Activated naive CD4-positive, alpha-beta T cell treated with anti-CD3 and anti-CD28 coated beads, Interleukin-2, amount 10 ng/mL, durations not matched to agents 7 days and 5 days (primary cell): ENCODE results near the gene KIAA1328.

Experiments
- CTCF ChIA-PET: fragments of 350-600 bp; sonication (Branson Sonifier 250); formaldehyde crosslinking; loops from one replicate; lab custom pipeline; 2021; ENCODE audit warnings: antibody characterized with exemption; lab: Charles Lee
- DNase-seq: peaks from one replicate; pipeline ENCODE4 v3.0.0-alpha.2; 2020
- H3K27ac Mint-ChIP-seq: one replicate; pipeline ENCODE4 v1.8.0; 2021; ENCODE audit warnings: mild to moderate bottlenecking, moderate library complexity, mixed read lengths
- H3K27me3 Mint-ChIP-seq: one replicate; pipeline ENCODE4 v1.8.0; 2021; ENCODE audit warnings: mild to moderate bottlenecking, mixed read lengths
- H3K36me3 Mint-ChIP-seq: one replicate; pipeline ENCODE4 v1.8.0; 2021; ENCODE audit warnings: mixed read lengths
- H3K4me1 Mint-ChIP-seq: one replicate; pipeline ENCODE4 v1.8.0; 2021; ENCODE audit warnings: mixed read lengths
- H3K4me3 Mint-ChIP-seq: one replicate; pipeline ENCODE4 v1.8.0; 2021; ENCODE audit warnings: mild to moderate bottlenecking, moderate library complexity, mixed read lengths
- H3K9me3 Mint-ChIP-seq: one replicate; pipeline ENCODE4 v1.8.0; 2021; ENCODE audit warnings: mixed read lengths

KIAA1328 gene

GRCh38 chr18:36977121-36977520, 148.2 kb downstream of the KIAA1328 start:
- Mint-ChIP-seq H3K27me3 (no peaks in the 10 kb centered on the region), H3K4me3 (no peak overlapping the region), H3K4me1 (no peaks in the 10 kb centered on the region), H3K9me3 (peaks cover 2% of the 10 kb centered on the region), H3K27ac (no peak overlapping the region), H3K36me3 (no peaks in the 10 kb centered on the region)
- CTCF ChIA-PET = no interaction called here
- no peak for DNase-seq

GRCh38 chr18:36993068-36993467, 164.1 kb downstream of the KIAA1328 start:
- Mint-ChIP-seq H3K4me1 (peaks cover 2% of the 10 kb centered on the region), H3K27ac (no peak overlapping the region), H3K4me3 (no peak overlapping the region), H3K36me3 (peaks cover 5% of the 10 kb centered on the region), H3K9me3 (peaks cover 13% of the 10 kb centered on the region), H3K27me3 (no peaks in the 10 kb centered on the region)
- DNase-seq = no peak
- CTCF ChIA-PET = no interaction called here

- DNase-seq = no peak
- H3K9me3 Mint-ChIP-seq = peaks cover under 1% of the 10 kb centered on the region
- H3K27me3 Mint-ChIP-seq = no peaks in the 10 kb centered on the region
- no peak overlapping the region for H3K27ac Mint-ChIP-seq
- no peak overlapping the region for H3K4me3 Mint-ChIP-seq
- H3K36me3 Mint-ChIP-seq = no peaks in the 10 kb centered on the region
- H3K4me1 Mint-ChIP-seq = no peaks in the 10 kb centered on the region
- CTCF ChIA-PET = no interaction called here
These were observed 177.8 kb downstream of the KIAA1328 start for GRCh38 chr18:37006742-37007141.

- CTCF ChIA-PET = no interaction called here
- peaks cover 21% of the 10 kb centered on the region for H3K9me3 Mint-ChIP-seq
- no peaks in the 10 kb centered on the region for H3K27me3 Mint-ChIP-seq
- no peak for DNase-seq
- no peaks in the 10 kb centered on the region for H3K36me3 Mint-ChIP-seq
- no peak overlapping the region for H3K27ac Mint-ChIP-seq
- H3K4me3 Mint-ChIP-seq = no peak overlapping the region
- no peaks in the 10 kb centered on the region for H3K4me1 Mint-ChIP-seq
These were observed 183.5 kb downstream of the KIAA1328 start for GRCh38 chr18:37012452-37012851.

- Mint-ChIP-seq H3K36me3 (peaks cover 3% of the 10 kb centered on the region), H3K4me1 (no peaks in the 10 kb centered on the region), H3K4me3 (no peak overlapping the region), H3K9me3 (peaks cover 34% of the 10 kb centered on the region), H3K27me3 (no peaks in the 10 kb centered on the region), H3K27ac (no peak overlapping the region)
- DNase-seq = no peak
- CTCF ChIA-PET = no interaction called here
These were observed 190.4 kb downstream of the KIAA1328 start for GRCh38 chr18:37019157-37019827.

- Mint-ChIP-seq H3K27me3 (no peaks in the 10 kb centered on the region), H3K4me1 (no peaks in the 10 kb centered on the region), H3K9me3 (peaks cover 14% of the 10 kb centered on the region), H3K36me3 (no peaks in the 10 kb centered on the region), H3K27ac (no peak overlapping the region), H3K4me3 (no peak overlapping the region)
- CTCF ChIA-PET = no interaction called here
- no peak for DNase-seq
These were observed 204.5 kb downstream of the KIAA1328 start for GRCh38 chr18:37033419-37033818.

GRCh38 chr18:37042381-37042780, 213.5 kb downstream of the KIAA1328 start:
- CTCF ChIA-PET = no interaction called here
- Mint-ChIP-seq H3K27me3 (no peaks in the 10 kb centered on the region), H3K36me3 (peaks cover 4% of the 10 kb centered on the region), H3K9me3 (peaks cover 21% of the 10 kb centered on the region), H3K27ac (no peak overlapping the region), H3K4me3 (no peak overlapping the region), H3K4me1 (no peaks in the 10 kb centered on the region)
- no peak for DNase-seq

- DNase-seq = no peak
- peaks cover 13% of the 10 kb centered on the region for H3K9me3 Mint-ChIP-seq
- H3K36me3 Mint-ChIP-seq = no peaks in the 10 kb centered on the region
- H3K4me1 Mint-ChIP-seq = no peaks in the 10 kb centered on the region
- no peaks in the 10 kb centered on the region for H3K27me3 Mint-ChIP-seq
- no peak overlapping the region for H3K27ac Mint-ChIP-seq
- CTCF ChIA-PET = no interaction called here
- H3K4me3 Mint-ChIP-seq = no peak overlapping the region
These were observed 226.3 kb downstream of the KIAA1328 start for GRCh38 chr18:37055137-37055802.

GRCh38 chr18:37064187-37064586, 235.3 kb downstream of the KIAA1328 start:
- CTCF ChIA-PET = no interaction called here

GRCh38 chr18:37065254-37065653, 236.3 kb downstream of the KIAA1328 start:
- H3K4me1 Mint-ChIP-seq = no peaks in the 10 kb centered on the region

More at GRCh38 chr18:37064187-37064586, 235.3 kb downstream of the KIAA1328 start:
- Mint-ChIP-seq H3K27me3 (no peaks in the 10 kb centered on the region), H3K36me3 (no peaks in the 10 kb centered on the region), H3K4me1 (no peaks in the 10 kb centered on the region), H3K4me3 (no peak overlapping the region), H3K9me3 (peaks cover 5% of the 10 kb centered on the region), H3K27ac (no peak overlapping the region)
- no peak for DNase-seq

GRCh38 chr18:37084912-37085311, 256.0 kb downstream of the KIAA1328 start:
- CTCF ChIA-PET = no interaction called here
- H3K4me1 Mint-ChIP-seq = no peaks in the 10 kb centered on the region
- H3K9me3 Mint-ChIP-seq = peaks cover 8% of the 10 kb centered on the region
- no peaks in the 10 kb centered on the region for H3K36me3 Mint-ChIP-seq
- no peak for DNase-seq
- no peak overlapping the region for H3K4me3 Mint-ChIP-seq
- no peaks in the 10 kb centered on the region for H3K27me3 Mint-ChIP-seq
- no peak overlapping the region for H3K27ac Mint-ChIP-seq

More at GRCh38 chr18:37065254-37065653, 236.3 kb downstream of the KIAA1328 start:
- Mint-ChIP-seq H3K27ac (no peak overlapping the region), H3K4me3 (no peak overlapping the region), H3K36me3 (no peaks in the 10 kb centered on the region), H3K27me3 (no peaks in the 10 kb centered on the region), H3K9me3 (no peaks in the 10 kb centered on the region)
- no peak for DNase-seq
- CTCF ChIA-PET = no interaction called here

- no peak overlapping the region for H3K27ac Mint-ChIP-seq
- no peaks in the 10 kb centered on the region for H3K27me3 Mint-ChIP-seq
- no peaks in the 10 kb centered on the region for H3K36me3 Mint-ChIP-seq
- H3K9me3 Mint-ChIP-seq = peaks cover 5% of the 10 kb centered on the region
- no peaks in the 10 kb centered on the region for H3K4me1 Mint-ChIP-seq
- CTCF ChIA-PET = no interaction called here
- H3K4me3 Mint-ChIP-seq = no peak overlapping the region
- DNase-seq = no peak
These were observed 256.4 kb downstream of the KIAA1328 start for GRCh38 chr18:37085362-37085761.

- CTCF ChIA-PET = no interaction called here
- no peak overlapping the region for H3K27ac Mint-ChIP-seq
- H3K4me3 Mint-ChIP-seq = no peak overlapping the region
- H3K27me3 Mint-ChIP-seq = no peaks in the 10 kb centered on the region
- DNase-seq = no peak
- H3K36me3 Mint-ChIP-seq = no peaks in the 10 kb centered on the region
- H3K9me3 Mint-ChIP-seq = peaks cover 19% of the 10 kb centered on the region
- H3K4me1 Mint-ChIP-seq = no peaks in the 10 kb centered on the region
These were observed 279.0 kb downstream of the KIAA1328 start for GRCh38 chr18:37107748-37108522.

- no peaks in the 10 kb centered on the region for H3K36me3 Mint-ChIP-seq
- no peaks in the 10 kb centered on the region for H3K4me1 Mint-ChIP-seq
- CTCF ChIA-PET = no interaction called here
- no peak overlapping the region for H3K27ac Mint-ChIP-seq
- no peak for DNase-seq
- no peaks in the 10 kb centered on the region for H3K27me3 Mint-ChIP-seq
- no peaks in the 10 kb centered on the region for H3K9me3 Mint-ChIP-seq
- no peak overlapping the region for H3K4me3 Mint-ChIP-seq
These were observed 293.9 kb downstream of the KIAA1328 start for GRCh38 chr18:37122877-37123276.
